HG03196 (cell line): ENCODE data around the gene PHACTR2.
"Not testable (repeated sequence)": the region's sequence is repeated elsewhere in the genome, so short reads cannot be mapped to it uniquely, and the experiment has no call there.

ENCODE experiments used
- ATAC-seq: cut with Tn5 transposase; IDR thresholded peaks from one replicate; pipeline ENCODE4 v1.9.1; 2021; ENCODE audit not compliant: unreplicated experiment

Gene PHACTR2

DNA sequence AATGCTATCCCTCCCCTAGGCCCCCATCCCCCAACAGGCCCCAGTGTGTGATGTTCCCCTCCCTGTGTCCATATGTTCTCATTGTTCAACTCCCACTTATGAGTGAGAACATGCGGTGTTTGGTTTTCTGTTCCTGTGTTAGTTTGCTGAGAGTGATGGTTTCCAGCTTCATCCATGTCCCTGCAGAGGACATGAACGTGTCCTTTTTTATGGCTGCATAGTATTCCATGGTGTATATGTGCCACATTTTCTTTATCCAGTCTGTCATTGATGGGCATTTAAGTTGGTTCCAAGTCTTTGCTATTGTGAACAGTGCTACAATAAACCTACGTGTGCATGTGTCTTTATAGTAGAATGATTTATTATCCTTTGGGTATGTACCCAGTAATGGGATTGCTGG lies 173.9 kb downstream of the PHACTR2 start:
- not testable (repeated sequence) for ATAC-seq

DNA sequence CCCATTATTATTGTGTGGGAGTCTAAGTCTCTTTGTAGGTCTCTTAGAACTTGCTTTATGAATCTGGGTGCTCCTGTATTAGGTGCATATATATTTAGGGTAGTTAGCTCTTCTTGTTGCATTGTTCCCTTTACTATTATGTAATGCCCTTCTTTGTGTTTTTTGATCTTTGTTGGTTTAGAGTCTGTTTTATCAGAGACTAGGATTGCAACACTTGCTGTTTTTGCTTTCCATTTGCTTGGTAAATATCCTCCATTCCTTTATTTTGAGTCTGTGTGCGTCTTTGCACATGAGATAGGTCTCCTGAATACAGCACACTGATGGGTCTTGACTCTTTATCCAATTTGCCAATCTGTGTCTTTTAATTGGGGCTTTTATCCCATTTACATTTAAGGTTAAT lies 177.3 kb downstream of the PHACTR2 start:
- ATAC-seq, result not testable (repeated sequence)

- not testable (repeated sequence) for ATAC-seq
Observed at GRCh38 chr6:143856762-143857161, 179.0 kb downstream of the PHACTR2 start.

DNA sequence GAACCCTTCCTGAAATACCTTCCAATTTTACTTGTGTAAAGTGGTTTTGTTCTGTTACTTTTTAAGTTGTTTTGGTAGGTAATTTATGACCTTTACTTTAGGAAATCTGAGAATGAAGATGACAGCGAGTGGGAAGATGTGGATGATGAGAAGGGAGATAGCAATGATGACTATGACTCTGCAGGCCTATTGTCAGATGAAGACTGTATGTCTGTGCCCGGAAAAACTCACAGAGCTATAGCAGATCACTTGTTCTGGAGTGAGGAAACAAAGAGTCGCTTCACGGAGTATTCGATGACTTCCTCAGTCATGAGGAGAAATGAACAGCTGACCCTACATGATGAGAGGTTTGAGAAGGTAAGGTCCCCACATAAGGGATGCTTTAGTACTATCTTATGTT lies 179.9 kb downstream of the PHACTR2 start:
- no peak for ATAC-seq

DNA sequence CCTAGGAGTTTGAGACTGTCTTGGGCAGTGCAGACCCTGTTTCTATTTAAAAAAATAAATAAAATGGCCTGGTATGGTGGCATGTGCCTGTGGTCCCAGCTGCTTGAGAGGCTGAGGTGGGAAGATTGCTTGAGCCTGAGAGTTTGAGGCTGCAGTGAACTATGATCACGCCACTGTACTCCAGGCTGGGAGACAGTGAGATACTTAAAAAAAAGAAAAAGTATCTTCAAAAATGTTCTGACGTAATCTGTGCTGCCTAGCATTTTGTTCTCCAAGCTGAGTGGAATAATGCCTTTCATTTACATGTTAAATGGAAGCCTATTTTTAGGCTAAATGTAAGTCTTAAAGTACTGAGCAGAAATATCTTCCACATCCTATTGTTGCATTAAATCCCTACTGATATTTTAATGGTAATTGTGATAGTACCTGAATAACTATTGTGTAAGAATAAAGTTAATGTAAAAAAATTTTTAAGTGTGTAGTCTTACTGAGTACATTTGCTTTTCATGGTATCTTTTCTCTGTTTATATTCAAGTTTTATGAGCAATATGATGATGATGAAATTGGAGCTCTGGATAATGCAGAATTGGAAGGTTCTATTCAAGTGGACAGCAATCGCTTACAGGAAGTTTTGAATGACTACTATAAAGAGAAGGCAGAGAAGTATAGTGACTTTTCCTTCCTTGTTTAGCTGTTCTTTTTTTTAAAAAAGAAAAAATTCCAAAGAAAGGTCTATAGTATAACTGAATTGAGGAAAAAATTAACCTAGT lies 182.3 kb downstream of the PHACTR2 start:
- no peak for ATAC-seq

GRCh38 chr6:143863771-143864170 lies 186.0 kb downstream of the PHACTR2 start:
- no peak for ATAC-seq

DNA sequence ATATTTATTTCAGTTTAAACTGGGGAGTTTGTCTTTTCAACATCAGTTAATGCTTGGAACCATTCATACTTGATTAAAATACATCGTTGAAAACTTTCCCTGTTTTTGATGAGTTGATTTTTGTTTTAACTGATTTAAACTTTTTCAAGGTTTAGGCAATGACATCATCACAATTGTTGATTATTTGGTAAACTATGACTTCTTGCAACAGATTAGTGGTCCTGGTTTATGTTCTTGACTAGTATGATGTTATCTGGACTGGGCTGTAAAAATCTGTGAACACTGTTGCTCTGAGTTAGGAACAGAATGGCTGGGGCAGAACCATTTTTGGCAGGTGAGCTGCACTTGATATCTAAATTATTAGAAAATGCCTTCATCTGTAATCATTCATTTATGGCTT lies 186.5 kb downstream of the PHACTR2 start, which contains the start of gene ZC2HC1B:
TSS of gene ZC2HC1B (plus strand) at position 241 of the 400 bp plus-strand sequence. CDS start at position 307, 66 bp downstream.
- ATAC-seq, result no peak

DNA sequence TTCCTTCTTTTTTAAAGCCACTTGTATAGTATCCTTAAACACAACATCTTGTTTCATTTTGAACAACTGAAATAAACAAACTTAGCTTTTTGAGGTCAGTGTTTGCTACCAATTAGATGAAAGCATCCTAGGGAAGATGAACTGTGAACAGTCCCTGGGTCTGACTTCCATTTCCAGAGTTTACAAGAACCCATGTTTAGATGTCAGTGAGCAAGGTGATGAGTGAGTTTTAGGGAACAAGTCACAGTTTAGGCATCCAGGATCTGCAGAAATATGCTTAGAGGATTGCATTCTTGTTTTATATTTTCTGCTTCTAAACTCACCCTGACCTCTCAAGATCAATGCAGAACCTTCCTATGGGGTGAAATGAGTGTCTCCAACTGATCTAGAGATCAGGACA lies 189.5 kb downstream of the PHACTR2 start:
- no peak for ATAC-seq

DNA sequence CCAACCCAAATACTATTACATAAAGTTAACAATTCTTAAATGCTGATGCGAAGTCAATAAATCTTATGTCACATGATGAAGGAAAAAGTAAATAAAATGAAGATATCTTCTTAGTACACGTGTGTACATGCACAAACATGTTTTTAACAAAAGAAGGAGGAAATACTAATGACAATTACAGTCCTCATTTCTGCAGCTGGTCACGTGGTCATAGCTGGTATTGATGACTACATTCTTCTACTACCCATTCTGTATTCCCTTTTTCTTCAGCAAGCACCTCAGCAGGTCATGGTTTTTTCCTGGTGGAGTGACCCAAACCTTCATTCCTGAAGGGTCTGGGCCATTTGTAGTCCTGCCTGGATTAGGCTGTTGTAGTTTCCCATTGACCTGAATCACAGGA lies 191.0 kb downstream of the PHACTR2 start:
- not testable (repeated sequence) for ATAC-seq

- not testable (repeated sequence) for ATAC-seq
Observed at GRCh38 chr6:143871202-143871730, 193.5 kb downstream of the PHACTR2 start.

DNA sequence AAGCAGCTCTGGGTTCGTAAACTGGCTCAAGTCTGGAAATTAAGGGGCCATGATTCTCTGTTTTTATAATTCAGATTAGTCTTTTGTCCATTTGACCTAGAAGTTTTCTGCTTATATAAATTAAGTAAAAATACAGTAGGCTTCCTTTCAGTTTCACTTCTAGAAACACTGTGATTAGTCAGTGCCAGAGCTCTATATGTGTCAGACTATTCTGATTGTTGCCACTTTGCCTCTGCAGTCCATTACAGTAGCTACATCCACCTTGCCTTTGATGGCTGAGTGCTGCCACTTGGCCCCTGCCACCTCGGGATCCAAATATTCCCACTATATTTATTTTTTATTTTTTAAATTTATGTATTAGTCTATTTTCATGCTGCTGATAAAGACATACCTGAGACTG lies 194.4 kb downstream of the PHACTR2 start:
- ATAC-seq, result peak; percentile 84

DNA sequence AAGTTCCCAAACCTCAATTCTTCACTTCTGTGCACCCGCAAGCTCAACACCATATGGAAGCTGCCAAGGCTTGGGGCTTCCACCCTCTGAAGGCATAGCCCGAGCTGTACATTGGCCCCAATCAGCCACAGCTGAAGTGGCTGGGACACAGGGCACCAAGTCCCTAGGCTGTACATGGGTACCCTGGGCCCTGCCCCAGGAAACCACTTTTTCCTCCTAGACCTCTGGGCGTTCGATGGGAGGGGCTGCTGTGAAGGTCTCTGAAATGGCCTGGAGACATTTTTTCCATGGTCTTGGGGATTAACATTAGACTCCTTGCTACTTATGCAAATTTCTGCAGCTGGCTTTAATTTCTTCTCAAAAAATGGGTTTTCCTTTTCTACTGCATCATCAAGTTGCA lies 195.8 kb downstream of the PHACTR2 start:
- ATAC-seq, result not testable (repeated sequence)

- ATAC-seq, result not testable (repeated sequence)
Observed at GRCh38 chr6:143874503-143874902, 196.7 kb downstream of the PHACTR2 start.

DNA sequence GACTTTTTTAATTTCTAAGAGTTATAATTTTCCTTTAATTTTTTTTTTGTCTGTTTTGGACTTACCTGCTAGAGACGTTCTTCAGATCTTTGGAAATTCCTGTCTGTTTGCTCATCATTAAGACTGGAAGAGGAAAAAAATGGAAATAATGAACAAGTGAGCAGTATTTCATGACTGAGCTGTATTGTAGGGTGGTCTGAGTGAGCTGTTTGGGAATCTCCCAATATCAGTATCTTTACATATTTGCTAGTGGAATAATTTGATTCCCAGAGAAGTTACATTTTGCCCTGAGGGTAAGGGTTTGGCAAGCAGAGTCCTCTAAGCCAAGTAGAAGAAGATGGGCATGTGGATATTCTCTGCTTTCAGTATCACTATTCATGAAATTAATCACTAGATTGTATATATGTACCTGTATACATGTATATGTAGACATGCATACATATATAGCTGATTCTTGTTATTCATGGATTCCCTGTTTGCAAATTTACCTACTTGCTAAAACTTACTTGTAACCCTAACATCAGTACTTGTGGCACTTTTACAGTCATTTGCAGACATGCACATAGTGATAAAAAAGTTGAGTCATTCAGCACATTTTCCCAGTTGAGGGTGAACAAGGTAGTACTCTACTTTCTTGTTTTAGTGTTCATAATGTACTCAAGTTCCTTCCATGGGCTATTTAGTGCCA lies 200.0 kb downstream of the PHACTR2 start:
- ATAC-seq, result no peak

DNA sequence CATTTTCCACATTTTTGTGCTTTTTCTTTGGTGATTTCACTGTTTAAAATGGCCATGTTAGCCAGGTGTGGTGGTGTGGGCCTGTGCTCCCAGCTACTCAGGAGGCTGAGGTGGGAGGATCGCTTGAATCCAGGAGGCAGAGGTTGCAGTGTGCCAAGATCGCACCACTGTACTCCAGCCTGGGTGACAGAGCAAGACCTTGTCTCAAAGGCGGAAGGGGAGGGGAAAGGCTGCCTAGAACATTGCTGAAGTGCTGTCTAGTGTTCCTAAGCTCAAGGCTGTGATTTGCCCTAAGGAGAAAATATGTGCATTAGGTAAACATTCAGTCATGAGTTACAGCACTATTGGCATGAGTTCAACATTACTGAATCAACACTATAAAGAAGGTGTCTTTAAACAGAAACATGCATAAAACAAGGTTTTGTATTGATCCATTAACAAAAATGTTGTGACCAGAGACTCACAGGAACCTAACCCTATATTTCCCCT lies 200.6 kb downstream of the PHACTR2 start:
- ATAC-seq, result no peak

GRCh38 chr6:143880412-143880811 lies 202.6 kb downstream of the PHACTR2 start:
- no peak for ATAC-seq
